Spleen (tissue), 11 donors: ENCODE measurements around the gene NAGPA. TPM values are rescaled to one million over a fixed set of nuclear protein-coding genes. Genes with fewer than 3 reads are reported as not detected.

Experiments used
- DNase-seq: peaks from one replicate; pipeline ENCODE4 v3.0.0-alpha.2; 2020
- H3K27ac ChIP-seq, 8 donors: fragments of 200-600 bp; sonication (generic) in 7 of 8; 1 replicate in 4 of 8; 2 replicates in 4 of 8; pipeline versions ENCODE4 v1.5.0 to v1.8.0; 2016 to 2021; ENCODE audit warnings: inconsistent platforms in 4 of 8, mild to moderate bottlenecking in 4 of 8, moderate library complexity in 1 of 8
- H3K27me3 ChIP-seq, 7 donors: fragments of 200-600 bp; sonication (generic) in 6 of 7; replicated peaks in 1 of 7; 1 replicate in 4 of 7; 2 replicates in 3 of 7; pipeline versions ENCODE4 v1.5.0 to v1.8.0; 2016 to 2021; ENCODE audit warnings: inconsistent platforms in 3 of 7, mild to moderate bottlenecking in 1 of 7
- H3K36me3 ChIP-seq, 6 donors: fragments of 200-600 bp; sonication (generic) in 5 of 6; 1 replicate in 4 of 6; 2 replicates in 2 of 6; pipeline versions ENCODE4 v1.5.0 to v1.8.0; 2016 to 2021; ENCODE audit warnings: inconsistent platforms in 2 of 6
- H3K4me1 ChIP-seq, 6 donors: fragments of 200-600 bp; sonication (generic) in 5 of 6; 1 replicate in 3 of 6; 2 replicates in 3 of 6; pipeline versions ENCODE4 v1.5.0 to v1.8.0; 2016 to 2021; ENCODE audit warnings: inconsistent platforms in 3 of 6
- H3K4me3 ChIP-seq, 8 donors: fragments of 200-600 bp; sonication (generic) in 7 of 8; 1 replicate in 4 of 8; 2 replicates in 4 of 8; pipeline versions ENCODE4 v1.5.0 to v1.8.0; 2016 to 2021; ENCODE audit warnings: inconsistent platforms in 4 of 8, mild to moderate bottlenecking in 4 of 8, moderate library complexity in 2 of 8
- H3K9me3 ChIP-seq, 8 donors: fragments of 200-600 bp; sonication (generic) in 7 of 8; 1 replicate in 4 of 8; 2 replicates in 4 of 8; pipeline versions ENCODE4 v1.5.0 to v1.8.0; 2016 to 2021; ENCODE audit warnings: inconsistent platforms in 4 of 8
- CTCF ChIP-seq, 11 experiments: fragments of 200-600 bp in 7 of 11; fragments of 450-650 bp in 4 of 11; sonication (generic) in 4 of 11; IDR thresholded peaks in 8 of 11; conservative IDR thresholded peaks in 3 of 11; 1 replicate in 7 of 11; 2 replicates in 4 of 11; pipeline versions ENCODE4 v1.4.0 to v1.8.0; 2016 to 2021; ENCODE audit warnings: antibody characterized with exemption in 11 of 11, inconsistent platforms in 4 of 11, mild to moderate bottlenecking in 1 of 11
- POLR2A ChIP-seq, 3 donors: fragments of 450-650 bp; IDR thresholded peaks; one replicate each; pipeline ENCODE4 v1.5.1; 2017; ENCODE audit warnings: antibody characterized with exemption in 3 of 3, mild to moderate bottlenecking in 1 of 3
- POLR2AphosphoS5 ChIP-seq, 3 donors: sonication (generic); formaldehyde crosslinking; IDR thresholded peaks; one replicate each; pipeline ENCODE4 v1.5.1; 2017; ENCODE audit warnings: antibody characterized with exemption in 3 of 3
- WGBS, 5 donors: extraction: QIAGEN DNeasy Blood & Tissue Kit in 3 of 5; methylation state at CpG; one replicate each; pipeline versions ENCODE4 v1.1.5 to v1.1.7; 2013 to 2018; 5-methylcytosine and 5-hydroxymethylcytosine counted together
- intact Hi-C: fragments of 100-400 bp; cut with DNase I; formaldehyde crosslinking; loops from one replicate; pipeline ENCODE4 v1.15.0; 2023; ENCODE audit warnings: low total_unique reads
- polyA plus RNA-seq, 3 donors: library from polyadenylated mRNA; stranded (reverse); fragments of 200-250 nt; gene quantifications; one replicate each; pipeline ENCODE4 v1.2.1, GENCODE V29; 2013
- total RNA-seq, 7 donors: library from RNA; depleted of rRNA in 3 of 7; stranded (reverse); fragments of >200 nt in 3 of 7; fragmentation: NEBNext Ultra II Directional in 4 of 7; extraction: Animal tissue kit (Norgen Biotek cat#: 25700) in 4 of 7; gene quantifications; one replicate each; pipeline versions ENCODE4 v1.1.0 to v1.2.1, GENCODE V29; 2016 to 2021
- donor health status: healthy with polysubstance abuse.
- donor health status: DM: no; HTN: no; CAD: no; lungs with moderate emphysema.
- donor health status: DM: no; HTN: no; CAD: no.
- donor health status: Bipolar disorder and iron deficiency.
- donor health status: healthy.
- donor health status: DM: no; HTN: no; CAD: no.
- donor health status: DM: yes; HTN: yes; CAD: no.

The NAGPA gene
- total and polyA plus RNA-seq, 10 donors = 11.8 to 41.8 (median 18.6) TPM

- H3K27me3 ChIP-seq = peaks cover 0 to 28% (median 3%) of the 10 kb centered on the region in 7 donors
- intact Hi-C loops = no loop called here
- H3K9me3 ChIP-seq = peaks cover 0 to 18% (median 7%) of the 10 kb centered on the region in 8 donors
- H3K4me3 ChIP-seq = no peak overlapping the region
- peak; percentile 36 for DNase-seq
- WGBS, 5 donors = 65 to 70% (median 69%) methylated on average over 25 of the region's 25 CpGs
- H3K36me3 ChIP-seq = no peaks in the 10 kb centered on the region
- no peak overlapping the region for H3K27ac ChIP-seq
- peaks cover 0 to 8% (median 2%) of the 10 kb centered on the region in 6 donors for H3K4me1 ChIP-seq
- TF ChIP-seq POLR2A (IDR thresholded peaks at IDR 0.05) (no peak), POLR2AphosphoS5 (IDR thresholded peaks at IDR 0.05) (no peak), CTCF (IDR thresholded peaks at IDR 0.05 in 8 of 11, conservative IDR thresholded peaks at IDR 0.05 in 3 of 11) (no peak)
Observed at GRCh38 chr16:4979736-4980660, 53.7 kb downstream of the NAGPA start.

GRCh38 chr16:4979164-4979563 is 54.6 kb downstream of the NAGPA start:
- no peak for DNase-seq
- WGBS, 5 donors = 72 to 88% (median 87%) methylated on average over 6 to 7 of the region's 7 CpGs
- no peak overlapping the region for H3K4me3 ChIP-seq
- H3K27ac ChIP-seq = no peak overlapping the region
- no peaks in the 10 kb centered on the region for H3K36me3 ChIP-seq
- peaks cover 0 to 12% (median 5%) of the 10 kb centered on the region in 8 donors for H3K9me3 ChIP-seq
- no peak for TF ChIP-seq POLR2A (IDR thresholded peaks at IDR 0.05)
- TF ChIP-seq CTCF (IDR thresholded peaks at IDR 0.05 in 8 of 11, conservative IDR thresholded peaks at IDR 0.05 in 3 of 11) = no peak
- no peak for TF ChIP-seq POLR2AphosphoS5 (IDR thresholded peaks at IDR 0.05)
- H3K4me1 ChIP-seq = peaks cover 0 to 8% (median 2%) of the 10 kb centered on the region in 6 donors
- intact Hi-C loops = no loop called here
- peaks cover 0 to 26% (median 3%) of the 10 kb centered on the region in 7 donors for H3K27me3 ChIP-seq

- Histone ChIP-seq H3K27me3 (peaks cover 0 to 9% (median 0%) of the 10 kb centered on the region in 7 donors), H3K9me3 (peaks cover 0 to 10% (median 3%) of the 10 kb centered on the region in 8 donors), H3K4me1 (peaks cover 0 to 8% (median 2%) of the 10 kb centered on the region in 6 donors), H3K27ac (no peak overlapping the region), H3K36me3 (no peaks in the 10 kb centered on the region), H3K4me3 (no peak overlapping the region)
- WGBS, 5 donors = 90 to 94% (median 91%) methylated on average over 5 of the region's 5 CpGs
- DNase-seq = peak; percentile 37
- TF ChIP-seq CTCF (IDR thresholded peaks at IDR 0.05 in 8 of 11, conservative IDR thresholded peaks at IDR 0.05 in 3 of 11) (no peak), POLR2A (IDR thresholded peaks at IDR 0.05) (no peak), POLR2AphosphoS5 (IDR thresholded peaks at IDR 0.05) (no peak)
- intact Hi-C loops = no loop called here
Observed at GRCh38 chr16:4976611-4977145, 57.1 kb downstream of the NAGPA start.

GRCh38 chr16:4976079-4976478 is 57.7 kb downstream of the NAGPA start:
- H3K36me3 ChIP-seq = no peaks in the 10 kb centered on the region
- no peak for TF ChIP-seq POLR2A (IDR thresholded peaks at IDR 0.05)
- TF ChIP-seq CTCF (IDR thresholded peaks at IDR 0.05 in 8 of 11, conservative IDR thresholded peaks at IDR 0.05 in 3 of 11) = no peak
- TF ChIP-seq POLR2AphosphoS5 (IDR thresholded peaks at IDR 0.05) = no peak
- WGBS, 5 donors = 63 to 76% (median 67%) methylated on average over 2 of the region's 2 CpGs
- intact Hi-C loops = no loop called here
- DNase-seq = peak; percentile 49
- H3K27ac ChIP-seq = no peak overlapping the region
- peaks cover 0 to 8% (median 2%) of the 10 kb centered on the region in 6 donors for H3K4me1 ChIP-seq
- peaks cover 0 to 12% (median under 1%) of the 10 kb centered on the region in 7 donors for H3K27me3 ChIP-seq
- peaks cover 0 to 10% (median 3%) of the 10 kb centered on the region in 8 donors for H3K9me3 ChIP-seq
- no peak overlapping the region for H3K4me3 ChIP-seq
